Amniotic epithelial cell (primary cell): ENCODE measurements around the gene TMEM62.
A peak's percentile ranks its signal among the peaks of the same experiment; 100 is the strongest.

Experiments
- DNase-seq: peaks from one replicate; pipeline ENCODE4 v3.0.0-alpha.2; 2010; ENCODE audit warnings: low read depth

TMEM62 gene

GRCh38 chr15:43232289-43232874 lies 99.0 kb downstream of the TMEM62 start:
- DNase-seq: peak; percentile 32
